ENCODE data around the gene SCAANT1. TPM values are rescaled to one million over a fixed set of nuclear protein-coding genes. Genes with fewer than 3 reads are reported as not detected.
A peak's percentile ranks its signal among the peaks of the same experiment; 100 is the strongest.

SCAANT1 gene
- polyA plus RNA-seq, 3 donors, result not detected

DNA sequence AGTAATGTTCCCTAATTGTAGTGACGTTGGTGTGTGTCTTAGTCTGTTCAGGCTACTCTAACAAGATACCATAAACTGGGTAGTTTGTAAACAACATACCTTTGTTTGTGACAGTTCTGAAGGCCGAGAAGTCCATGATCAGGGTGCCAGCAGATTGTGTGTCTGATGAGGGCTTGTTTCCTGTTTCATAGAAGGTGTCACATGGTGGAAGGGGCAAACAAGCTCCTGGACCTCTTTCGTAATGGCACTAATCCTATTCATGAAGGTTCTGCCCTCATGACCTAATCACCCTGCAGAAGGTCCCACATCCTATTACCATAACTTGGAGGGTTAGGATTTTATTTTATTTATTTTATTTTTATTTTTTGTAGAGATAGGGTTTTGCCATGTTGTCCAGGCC is 37.4 kb downstream of the SCAANT1 start:
- peak; percentile 36 to 66 (median 46) for DNase-seq
- Histone ChIP-seq H2AFZ (ENCODE audit: insufficient read depth, low read depth, low read length, poor library complexity, severe bottlenecking) (peak overlapping the region; percentile 1), H3K9ac (ENCODE audit: insufficient read depth, low read length, poor library complexity, severe bottlenecking) (no peak overlapping the region), H4K20me1 (ENCODE audit: insufficient read depth, low read length) (peaks cover 99% of the 10 kb centered on the region), H3K27ac (ENCODE audit: low read depth in 1 of 2, low read length in 2 of 2) (peak overlapping the region in 1 of 2 donors; percentile 68), H3K4me1 (ENCODE audit: control insufficient read depth in 1 of 2, insufficient read depth in 2 of 2, low read length in 2 of 2) (peaks cover 7 to 9% of the 10 kb centered on the region in 2 donors), H3K36me3 (replicated peaks in 1 of 2; ENCODE audit: control insufficient read depth in 1 of 2, insufficient read depth in 2 of 2, low read length in 2 of 2) (peaks cover 0 to 10% of the 10 kb centered on the region in 2 donors), H3K79me2 (ENCODE audit: insufficient read depth, low read length) (peaks cover 99% of the 10 kb centered on the region), H3K9me3 (replicated peaks in 1 of 2; ENCODE audit: control insufficient read depth in 1 of 2, insufficient read depth in 1 of 2, low read length in 2 of 2) (no peaks in the 10 kb centered on the region), H3K27me3 (ENCODE audit: control insufficient read depth in 2 of 2, insufficient read depth in 2 of 2, low read length in 2 of 2) (no peaks in the 10 kb centered on the region), H3K4me2 (replicated peaks; ENCODE audit: extremely low read depth, low read length, poor library complexity, severe bottlenecking) (no peak overlapping the region), H3K4me3 (replicated peaks in 1 of 3; ENCODE audit: low read depth in 2 of 3, low read length in 3 of 3) (no peak overlapping the region)
- Mint-ChIP-seq H3K4me3 (no peak overlapping the region), H3K36me3 (peaks cover 5 to 9% of the 10 kb centered on the region in 2 donors), H3K27me3 (ENCODE audit: low read depth in 3 of 3) (peaks cover 0 to 2% (median 0%) of the 10 kb centered on the region in 3 donors), H3K4me1 (peaks cover 22% of the 10 kb centered on the region), H3K9me3 (no peaks in the 10 kb centered on the region), H3K27ac (peak overlapping the region; percentile 2 to 85 (median 58))
- WGBS (ENCODE audit: insufficient coverage), result no CpG with 5 or more reads among the region's 3 CpGs
- intact Hi-C loops (cut with micrococcal nuclease), result loop anchor here in 1 of 2 donors (5.0 kb wide), 1 partner anchor 38 kb away; the partner anchor contains the start of gene SCAANT1
- TF ChIP-seq, protein P1, sequence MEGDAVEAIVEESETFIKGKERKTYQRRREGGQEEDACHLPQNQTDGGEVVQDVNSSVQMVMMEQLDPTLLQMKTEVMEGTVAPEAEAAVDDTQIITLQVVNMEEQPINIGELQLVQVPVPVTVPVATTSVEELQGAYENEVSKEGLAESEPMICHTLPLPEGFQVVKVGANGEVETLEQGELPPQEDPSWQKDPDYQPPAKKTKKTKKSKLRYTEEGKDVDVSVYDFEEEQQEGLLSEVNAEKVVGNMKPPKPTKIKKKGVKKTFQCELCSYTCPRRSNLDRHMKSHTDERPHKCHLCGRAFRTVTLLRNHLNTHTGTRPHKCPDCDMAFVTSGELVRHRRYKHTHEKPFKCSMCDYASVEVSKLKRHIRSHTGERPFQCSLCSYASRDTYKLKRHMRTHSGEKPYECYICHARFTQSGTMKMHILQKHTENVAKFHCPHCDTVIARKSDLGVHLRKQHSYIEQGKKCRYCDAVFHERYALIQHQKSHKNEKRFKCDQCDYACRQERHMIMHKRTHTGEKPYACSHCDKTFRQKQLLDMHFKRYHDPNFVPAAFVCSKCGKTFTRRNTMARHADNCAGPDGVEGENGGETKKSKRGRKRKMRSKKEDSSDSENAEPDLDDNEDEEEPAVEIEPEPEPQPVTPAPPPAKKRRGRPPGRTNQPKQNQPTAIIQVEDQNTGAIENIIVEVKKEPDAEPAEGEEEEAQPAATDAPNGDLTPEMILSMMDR (IDR thresholded peaks at IDR 0.05), result no peak

DNA sequence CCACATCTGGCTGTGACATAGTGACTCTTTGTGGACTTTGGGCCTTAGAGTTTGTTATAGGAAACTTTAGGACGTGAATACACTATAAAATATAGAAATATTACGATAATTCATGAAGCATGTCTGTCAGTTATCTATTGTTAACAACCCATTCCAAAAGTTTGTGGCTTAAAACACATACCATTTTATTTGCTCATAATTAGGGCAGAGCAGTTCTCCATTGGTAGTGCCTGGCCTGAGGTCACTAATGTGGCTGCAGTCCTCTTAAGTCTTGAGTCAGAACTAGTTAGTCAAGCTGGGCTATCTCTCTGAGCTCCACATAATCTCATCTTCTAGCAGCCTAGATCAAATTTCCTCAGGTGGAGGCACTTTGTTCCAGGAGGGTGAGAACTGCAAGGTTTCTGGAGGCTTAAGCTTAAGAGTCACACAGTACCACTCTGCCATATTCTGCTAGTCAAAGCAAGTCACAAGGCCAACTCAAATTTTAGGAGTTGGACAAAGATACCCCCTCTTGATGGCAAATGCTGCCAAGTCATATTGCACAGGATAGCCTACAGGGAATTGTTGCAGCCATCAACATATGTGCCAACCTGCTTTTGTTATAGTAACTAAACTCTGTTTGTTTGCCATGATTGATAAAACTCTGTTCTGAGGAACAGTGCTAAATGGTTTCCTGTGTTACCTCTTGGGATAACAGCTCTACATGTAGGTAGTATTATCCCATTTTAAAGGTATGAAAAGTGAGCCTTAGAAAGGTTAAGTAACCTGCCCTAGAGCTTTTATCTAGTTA is 39.9 kb downstream of the SCAANT1 start:
- no peak overlapping the region for H3K4me3 Mint-ChIP-seq
- Histone ChIP-seq H3K36me3 (replicated peaks in 1 of 2; ENCODE audit: control insufficient read depth in 1 of 2, insufficient read depth in 2 of 2, low read length in 2 of 2) (peaks cover 0 to 3% of the 10 kb centered on the region in 2 donors), H3K9me3 (replicated peaks in 1 of 2; ENCODE audit: control insufficient read depth in 1 of 2, insufficient read depth in 1 of 2, low read length in 2 of 2) (no peaks in the 10 kb centered on the region), H4K20me1 (ENCODE audit: insufficient read depth, low read length) (peaks cover 95% of the 10 kb centered on the region), H3K4me2 (replicated peaks; ENCODE audit: extremely low read depth, low read length, poor library complexity, severe bottlenecking) (no peak overlapping the region), H3K79me2 (ENCODE audit: insufficient read depth, low read length) (peaks cover 99% of the 10 kb centered on the region), H3K4me3 (replicated peaks in 1 of 3; ENCODE audit: low read depth in 2 of 3, low read length in 3 of 3) (no peak overlapping the region), H3K27ac (ENCODE audit: low read depth in 1 of 2, low read length in 2 of 2) (no peak overlapping the region), H3K9ac (ENCODE audit: insufficient read depth, low read length, poor library complexity, severe bottlenecking) (no peak overlapping the region), H3K4me1 (ENCODE audit: control insufficient read depth in 1 of 2, insufficient read depth in 2 of 2, low read length in 2 of 2) (peaks cover 7 to 9% of the 10 kb centered on the region in 2 donors), H2AFZ (ENCODE audit: insufficient read depth, low read depth, low read length, poor library complexity, severe bottlenecking) (no peak overlapping the region), H3K27me3 (ENCODE audit: control insufficient read depth in 2 of 2, insufficient read depth in 2 of 2, low read length in 2 of 2) (no peaks in the 10 kb centered on the region)
- H3K4me1 Mint-ChIP-seq, result peaks cover 26% of the 10 kb centered on the region
- WGBS (ENCODE audit: insufficient coverage), result no CpG with 5 or more reads among the region's 2 CpGs
- no peaks in the 10 kb centered on the region for H3K27me3 Mint-ChIP-seq (ENCODE audit: low read depth in 3 of 3)
- no peaks in the 10 kb centered on the region for H3K9me3 Mint-ChIP-seq
- H3K36me3 Mint-ChIP-seq, result peaks cover 4 to 8% of the 10 kb centered on the region in 2 donors
- DNase-seq, result no peak
- TF ChIP-seq, protein P1 (IDR thresholded peaks at IDR 0.05), result no peak
- intact Hi-C loops (cut with micrococcal nuclease), result no loop called here
- peak overlapping the region in 1 of 7 donors; percentile 23 for H3K27ac Mint-ChIP-seq
